Endothelial cell of umbilical vein (primary cell): ENCODE measurements around the gene YPEL1. TPM values are rescaled to one million over a fixed set of nuclear protein-coding genes. Genes with fewer than 3 reads are reported as not detected.
A peak's percentile ranks its signal among the peaks of the same experiment; 100 is the strongest.

ENCODE experiments used
- microRNA counts: library from miRNA; unstranded; fragments of <30 nt; microRNA quantifications from one replicate; lab custom pipeline; 2016
- microRNA-seq: library from miRNA; unstranded; fragments of <30 nt; microRNA quantifications from one replicate; pipeline ENCODE4 v1.2.0, GENCODE V29; 2021; ENCODE audit warnings: borderline number of aligned reads, borderline replicate concordance
- polyA plus RNA-seq, 4 experiments: library from polyadenylated mRNA; depleted of rRNA in 3 of 4; stranded (reverse) in 3 of 4; unstranded in 1 of 4; fragments of >200 nt; gene quantifications; 2 replicates each; pipeline versions ENCODE4 v1.2.1 to v1.2.3, GENCODE V29; 2011 to 2012; ENCODE audit warnings: missing spikeins in 1 of 4
- small RNA-seq: library from RNA; depleted of rRNA; stranded (forward); fragments of <200 nt; gene quantifications from one replicate; pipeline ENCODE3, GENCODE V24; 2012; ENCODE audit warnings: low replicate concordance, low read depth; ENCODE audit not compliant: insufficient read depth, insufficient read length
- total RNA-seq: library from RNA; stranded (reverse); gene quantifications from 2 replicates; pipeline ENCODE4 v1.2.3, GENCODE V29; 2021

The YPEL1 gene
- total and polyA plus RNA-seq, 2 donors (not counting 3 experiments of a cell fraction or from before 2014, with no cell fraction given) = 3.7 to 6.2 TPM

MicroRNAs within 50 kb of the gene (microRNA counts, 767-probe panel; counts per million panel counts)
- microRNA hsa-miR-130b-3p (lab: Ali Mortazavi, UCI) (723 counts per million, percentile 96 among the panel's probes with 10 or more counts), microRNA hsa-miR-301b (lab: Ali Mortazavi, UCI) (723 counts per million, percentile 96 among the panel's probes with 10 or more counts)

Small RNA genes within 50 kb of the gene (microRNA-seq; reads per million reads assigned to microRNA genes)
- 1,212 reads per million, percentile 83 among the genes with 10 or more reads in this experiment for gene MIR130B
- gene MIR301B = 7.7 reads per million, percentile 19 among the genes with 10 or more reads in this experiment

Small RNA genes within 50 kb of the gene (small RNA-seq; reads per million reads assigned to genes)
- 2.6 reads per million, percentile 12 among the genes with 10 or more reads in this experiment for gene MIR301B
- gene RN7SL280P = not detected

Other genes with a start within 250 kb of the YPEL1 start
- gene RIMBP3C, start 184.3 kb downstream of the YPEL1 start, total RNA-seq = 0.09 TPM in 1 of 2 replicates, not detected in the other
- 0.02 and 0.04 TPM in 2 replicates for gene RIMBP3C, start 184.3 kb downstream of the YPEL1 start, polyA plus RNA-seq
- 83.5 and 84.3 TPM in 2 replicates for gene UBE2L3, start 168.1 kb downstream of the YPEL1 start, total RNA-seq
- 54.7 and 66.0 TPM in 2 replicates for gene UBE2L3, start 168.1 kb downstream of the YPEL1 start, polyA plus RNA-seq
- 23.8 and 27.2 TPM in 2 replicates for gene YDJC, start 105.8 kb downstream of the YPEL1 start, total RNA-seq
- gene YDJC, start 105.8 kb downstream of the YPEL1 start, polyA plus RNA-seq = 29.9 and 40.8 TPM in 2 replicates
- 0.33 and 0.53 TPM in 2 replicates for gene CCDC116, start 103.0 kb downstream of the YPEL1 start, total RNA-seq
- 0.18 and 0.21 TPM in 2 replicates for gene CCDC116, start 103.0 kb downstream of the YPEL1 start, polyA plus RNA-seq
- 66.7 and 75.1 TPM in 2 replicates for gene SDF2L1, start 93.5 kb downstream of the YPEL1 start, total RNA-seq
- 79.5 and 111 TPM in 2 replicates for gene SDF2L1, start 93.5 kb downstream of the YPEL1 start, polyA plus RNA-seq
- gene PPIL2, start 69.8 kb downstream of the YPEL1 start, total RNA-seq = 45.3 and 47.9 TPM in 2 replicates
- gene PPIL2, start 69.8 kb downstream of the YPEL1 start, polyA plus RNA-seq = 49.7 and 50.2 TPM in 2 replicates
- 155 and 163 TPM in 2 replicates for gene MAPK1, start 131.9 kb upstream of the YPEL1 start, total RNA-seq
- 48.3 and 50.9 TPM in 2 replicates for gene MAPK1, start 131.9 kb upstream of the YPEL1 start, polyA plus RNA-seq
- 171 and 178 TPM in 2 replicates for gene PPM1F, start 217.1 kb upstream of the YPEL1 start, total RNA-seq
- 107 and 110 TPM in 2 replicates for gene PPM1F, start 217.1 kb upstream of the YPEL1 start, polyA plus RNA-seq
- gene TOP3B, start 247.0 kb upstream of the YPEL1 start, total RNA-seq = 49.9 and 56.5 TPM in 2 replicates
- 25.2 and 28.3 TPM in 2 replicates for gene TOP3B, start 247.0 kb upstream of the YPEL1 start, polyA plus RNA-seq